Endodermal cell (in vitro differentiated cells): ENCODE data around the gene RAB27B. TPM values are rescaled to one million over a fixed set of nuclear protein-coding genes. Genes with fewer than 3 reads are reported as not detected.

Source experiments
- DNase-seq: peaks from one replicate; pipeline ENCODE4 v3.0.0-alpha.2; 2017
- H3K27ac ChIP-seq: 2 replicates; pipeline ENCODE4 v1.5.1; 2013; ENCODE audit warnings: mild to moderate bottlenecking, low read depth, low read length, moderate library complexity
- H3K27me3 ChIP-seq: 2 replicates; pipeline ENCODE4 v1.6.1; 2013; ENCODE audit warnings: mild to moderate bottlenecking, low read length, moderate library complexity; ENCODE audit not compliant: insufficient read depth, control insufficient read depth, poor library complexity, severe bottlenecking
- H3K36me3 ChIP-seq: 2 replicates; pipeline ENCODE4 v1.7.0; 2013; ENCODE audit warnings: mild to moderate bottlenecking, low read length, moderate library complexity; ENCODE audit not compliant: control insufficient read depth, insufficient read depth
- H3K4me1 ChIP-seq: one replicate; pipeline ENCODE4 v1.7.0; 2013; ENCODE audit warnings: low read length; ENCODE audit not compliant: control insufficient read depth, insufficient read depth
- H3K4me3 ChIP-seq: 2 replicates; pipeline ENCODE4 v1.5.1; 2013; ENCODE audit warnings: mild to moderate bottlenecking, low read length, moderate library complexity
- H3K9ac ChIP-seq: 2 replicates; pipeline ENCODE4 v1.6.1; 2013; ENCODE audit warnings: mild to moderate bottlenecking, low read length, moderate library complexity; ENCODE audit not compliant: poor library complexity, severe bottlenecking; ENCODE audit errors: extremely low read depth
- H3K9me3 ChIP-seq: 2 replicates; pipeline ENCODE4 v1.6.1; 2013; ENCODE audit warnings: mild to moderate bottlenecking, low read length, moderate library complexity; ENCODE audit not compliant: control insufficient read depth
- H3K27ac Mint-ChIP-seq: 2 replicates; pipeline ENCODE4 v1.8.0; 2020; ENCODE audit warnings: mixed read lengths
- H3K27me3 Mint-ChIP-seq: 2 replicates; pipeline ENCODE4 v1.8.0; 2021; ENCODE audit warnings: mild to moderate bottlenecking, mixed read lengths; ENCODE audit not compliant: insufficient read depth
- H3K36me3 Mint-ChIP-seq: 2 replicates; pipeline ENCODE4 v1.8.0; 2020; ENCODE audit warnings: low read depth, mixed read lengths
- H3K4me1 Mint-ChIP-seq: 2 replicates; pipeline ENCODE4 v1.8.0; 2020; ENCODE audit warnings: mixed read lengths
- H3K4me3 Mint-ChIP-seq: 2 replicates; pipeline ENCODE4 v1.8.0; 2020; ENCODE audit warnings: mild to moderate bottlenecking, moderate library complexity, mixed read lengths
- H3K9me3 Mint-ChIP-seq: 2 replicates; pipeline ENCODE4 v1.8.0; 2020; ENCODE audit warnings: mild to moderate bottlenecking, mixed read lengths
- WGBS, 2 experiments: methylation state at CpG; one replicate each; pipeline versions ENCODE4 v1.1.5 to v1.1.7; 2013; ENCODE audit warnings: missing lambda C conversion rate in 2 of 2, mixed read lengths in 1 of 2; ENCODE audit not compliant: insufficient coverage in 1 of 2, insufficient read length in 1 of 2; 5-methylcytosine and 5-hydroxymethylcytosine counted together
- total RNA-seq, 2 donors: library from RNA; stranded (reverse); fragmentation: NEBNext Ultra II Directional in 1 of 2; extraction: Animal tissue kit (Norgen Biotek cat#: 25700) in 1 of 2; gene quantifications; 2 replicates in 1 of 2; 3 replicates in 1 of 2; pipeline ENCODE4 v1.2.1, GENCODE V29; 2021
- TF ChIP-seq, protein P1 (sequence below): fragments of 200-600 bp; sonication (generic); conservative IDR thresholded peaks from 2 replicates; pipeline ENCODE4 v1.5.0; 2021; ENCODE audit warnings: antibody characterized with exemption, mild to moderate bottlenecking

RAB27B gene
- total RNA-seq, 2 donors from 2014 or later: 0.40 to 0.99 TPM

DNA sequence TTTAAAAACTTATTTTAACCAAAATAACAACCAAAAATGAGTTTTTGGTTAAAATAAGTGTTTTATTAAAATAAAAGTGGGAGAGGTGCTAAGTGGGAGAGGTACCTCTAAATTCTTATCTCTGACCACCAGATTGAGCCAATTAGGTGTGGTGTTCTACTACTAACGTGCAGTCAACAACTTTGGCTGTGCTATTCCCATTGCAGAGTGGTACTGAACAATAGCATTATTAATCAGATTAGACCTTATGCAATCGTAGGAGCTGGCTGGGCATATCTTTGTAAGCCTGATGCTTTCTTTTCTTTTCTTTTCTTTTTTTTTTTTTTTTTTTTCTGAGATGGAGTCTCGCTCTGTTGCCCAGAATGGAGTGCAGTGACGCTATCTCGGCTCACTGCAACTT, 38.9 kb downstream of the RAB27B start:
- Histone ChIP-seq H3K27ac (no peak overlapping the region), H3K36me3 (no peaks in the 10 kb centered on the region), H3K4me1 (no peaks in the 10 kb centered on the region), H3K27me3 (no peaks in the 10 kb centered on the region), H3K9me3 (no peaks in the 10 kb centered on the region), H3K4me3 (no peak overlapping the region), H3K9ac (no peak overlapping the region)
- no peak for DNase-seq
- H3K27me3 Mint-ChIP-seq: no peaks in the 10 kb centered on the region
- H3K27ac Mint-ChIP-seq: no peak overlapping the region
- no peaks in the 10 kb centered on the region for H3K36me3 Mint-ChIP-seq
- WGBS, 2 experiments: 93 to 95% methylated on average over 3 to 5 of the region's 5 CpGs
- H3K4me1 Mint-ChIP-seq: no peaks in the 10 kb centered on the region
- H3K9me3 Mint-ChIP-seq: peaks cover 3% of the 10 kb centered on the region
- TF ChIP-seq, protein P1, sequence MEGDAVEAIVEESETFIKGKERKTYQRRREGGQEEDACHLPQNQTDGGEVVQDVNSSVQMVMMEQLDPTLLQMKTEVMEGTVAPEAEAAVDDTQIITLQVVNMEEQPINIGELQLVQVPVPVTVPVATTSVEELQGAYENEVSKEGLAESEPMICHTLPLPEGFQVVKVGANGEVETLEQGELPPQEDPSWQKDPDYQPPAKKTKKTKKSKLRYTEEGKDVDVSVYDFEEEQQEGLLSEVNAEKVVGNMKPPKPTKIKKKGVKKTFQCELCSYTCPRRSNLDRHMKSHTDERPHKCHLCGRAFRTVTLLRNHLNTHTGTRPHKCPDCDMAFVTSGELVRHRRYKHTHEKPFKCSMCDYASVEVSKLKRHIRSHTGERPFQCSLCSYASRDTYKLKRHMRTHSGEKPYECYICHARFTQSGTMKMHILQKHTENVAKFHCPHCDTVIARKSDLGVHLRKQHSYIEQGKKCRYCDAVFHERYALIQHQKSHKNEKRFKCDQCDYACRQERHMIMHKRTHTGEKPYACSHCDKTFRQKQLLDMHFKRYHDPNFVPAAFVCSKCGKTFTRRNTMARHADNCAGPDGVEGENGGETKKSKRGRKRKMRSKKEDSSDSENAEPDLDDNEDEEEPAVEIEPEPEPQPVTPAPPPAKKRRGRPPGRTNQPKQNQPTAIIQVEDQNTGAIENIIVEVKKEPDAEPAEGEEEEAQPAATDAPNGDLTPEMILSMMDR: no peak
- H3K4me3 Mint-ChIP-seq: no peak overlapping the region

- no peak for DNase-seq
- TF ChIP-seq, protein P1: no peak
- peaks cover 5% of the 10 kb centered on the region for H3K9me3 ChIP-seq
- WGBS, 2 experiments: 95 to 98% methylated on average over 4 to 6 of the region's 6 CpGs
- H3K27me3 Mint-ChIP-seq: no peaks in the 10 kb centered on the region
- H3K27ac ChIP-seq: no peak overlapping the region
- H3K36me3 Mint-ChIP-seq: no peaks in the 10 kb centered on the region
- H3K4me1 Mint-ChIP-seq: no peaks in the 10 kb centered on the region
- H3K9ac ChIP-seq: no peak overlapping the region
- peaks cover 7% of the 10 kb centered on the region for H3K9me3 Mint-ChIP-seq
- H3K27me3 ChIP-seq: no peaks in the 10 kb centered on the region
- H3K27ac Mint-ChIP-seq: no peak overlapping the region
- no peak overlapping the region for H3K4me3 ChIP-seq
- no peaks in the 10 kb centered on the region for H3K4me1 ChIP-seq
- no peak overlapping the region for H3K4me3 Mint-ChIP-seq
- no peaks in the 10 kb centered on the region for H3K36me3 ChIP-seq
Observed at GRCh38 chr18:54871231-54871630, 43.0 kb downstream of the RAB27B start.

DNA sequence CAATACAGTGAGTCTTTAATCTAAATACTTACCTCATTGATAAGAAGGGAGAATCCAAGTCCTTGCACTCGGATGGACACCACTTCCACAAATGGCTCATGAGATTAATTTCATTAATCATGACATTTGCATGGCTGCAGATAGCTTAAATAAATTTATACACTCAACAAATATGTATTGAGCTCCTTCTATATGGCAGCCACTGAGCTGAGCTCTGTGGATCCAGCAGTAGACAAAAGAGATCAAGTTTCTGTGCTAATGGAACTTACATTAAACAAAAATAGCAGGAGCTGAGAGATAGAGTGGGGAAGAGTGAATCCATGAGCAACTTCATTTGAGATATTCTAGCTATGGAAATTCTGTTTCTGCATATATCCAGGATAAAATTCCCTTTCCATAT, 44.4 kb downstream of the RAB27B start:
- DNase-seq: no peak
- no peak overlapping the region for H3K9ac ChIP-seq

More for the DNA sequence above, 44.4 kb downstream of the RAB27B start:
- WGBS, 2 experiments: 100% methylated on average over 1 of the region's 1 CpG
- H3K36me3 Mint-ChIP-seq: no peaks in the 10 kb centered on the region
- Histone ChIP-seq H3K9me3 (peaks cover 5% of the 10 kb centered on the region), H3K36me3 (no peaks in the 10 kb centered on the region), H3K4me1 (no peaks in the 10 kb centered on the region), H3K4me3 (no peak overlapping the region), H3K27ac (no peak overlapping the region), H3K27me3 (no peaks in the 10 kb centered on the region)
- no peak overlapping the region for H3K4me3 Mint-ChIP-seq
- H3K27me3 Mint-ChIP-seq: no peaks in the 10 kb centered on the region
- TF ChIP-seq, protein P1: no peak
- peaks cover 9% of the 10 kb centered on the region for H3K9me3 Mint-ChIP-seq
- H3K4me1 Mint-ChIP-seq: no peaks in the 10 kb centered on the region
- no peak overlapping the region for H3K27ac Mint-ChIP-seq
